Panc1 (cell line): ENCODE measurements around the gene CEP104. TPM values are rescaled to one million over a fixed set of nuclear protein-coding genes. Genes with fewer than 3 reads are reported as not detected.
A peak's percentile ranks its signal among the peaks of the same experiment; 100 is the strongest.

Experiments used
- ATAC-seq: fragments of 200-7000 bp; cut with Tn5 transposase; 2 replicates; pipeline ENCODE4 v1.9.1; 2020; ENCODE audit warnings: mild to moderate bottlenecking, moderate library complexity
- BruUV-seq: library from RNA; stranded (reverse); fragments of 400-500 nt; replicated peaks from 2 replicates; lab custom pipeline; 2021; lab: Mats Ljungman, UMichigan
- CTCF ChIA-PET: fragments of 300-600 bp; sonication (Branson Sonifier 250); formaldehyde crosslinking; loops from one replicate; lab custom pipeline; 2022; ENCODE audit warnings: antibody characterized with exemption; lab: Charles Lee
- POLR2A ChIA-PET: fragments of 300-600 bp; sonication (Branson Sonifier 250); formaldehyde crosslinking; loops from one replicate; lab custom pipeline; 2022; ENCODE audit warnings: antibody characterized with exemption; lab: Charles Lee
- DNase-seq: peaks from one replicate; pipeline ENCODE4 v3.0.0-alpha.2; 2010; ENCODE audit warnings: low read depth, low spot score
- H3K27ac ChIP-seq: 2 replicates; pipeline ENCODE4 v1.5.1; 2011; ENCODE audit warnings: mild to moderate bottlenecking, low read length, inconsistent platforms
- H3K27me3 ChIP-seq: fragments of 200-500 bp; sonication (Bioruptor generic); 2 replicates; pipeline ENCODE4 v1.6.0; 2014; ENCODE audit warnings: low read length, inconsistent platforms; ENCODE audit not compliant: control insufficient read depth, insufficient read depth
- H3K36me3 ChIP-seq: fragments of 200-500 bp; sonication (Bioruptor generic); 2 replicates; pipeline ENCODE4 v1.5.1; 2014; ENCODE audit warnings: inconsistent platforms, mild to moderate bottlenecking, low read length, moderate library complexity; ENCODE audit not compliant: control insufficient read depth, insufficient read depth
- H3K4me1 ChIP-seq: 2 replicates; pipeline ENCODE4 v1.5.1; 2011; ENCODE audit warnings: inconsistent platforms, mild to moderate bottlenecking, low read length, moderate library complexity; ENCODE audit not compliant: control insufficient read depth, insufficient read depth
- H3K4me3 ChIP-seq, 2 experiments: 2 replicates each; pipeline ENCODE4 v1.5.1; 2011 to 2012; ENCODE audit warnings: low read depth in 2 of 2, low read length in 2 of 2, mild to moderate bottlenecking in 2 of 2, inconsistent platforms in 1 of 2, moderate library complexity in 1 of 2
- H3K9me3 ChIP-seq: fragments of 200-500 bp; sonication (Bioruptor generic); 2 replicates; pipeline ENCODE4 v1.5.1; 2014; ENCODE audit warnings: low read depth, mild to moderate bottlenecking, inconsistent platforms, low read length, moderate library complexity; ENCODE audit not compliant: control insufficient read depth, insufficient read depth
- CTCF ChIP-seq: fragments of 450-650 bp; IDR thresholded peaks from 2 replicates; pipeline ENCODE4 v1.5.1; 2017; ENCODE audit warnings: mild to moderate bottlenecking
- POLR2AphosphoS5 ChIP-seq: IDR thresholded peaks from 2 replicates; pipeline ENCODE4 v1.6.1; 2012; ENCODE audit warnings: mild to moderate bottlenecking, low read depth, low read length, moderate library complexity
- REST ChIP-seq, 2 experiments: IDR thresholded peaks; 2 replicates each; pipeline ENCODE4 v1.6.1; 2011 to 2012; ENCODE audit warnings: low read depth in 2 of 2, control low read depth in 1 of 2, low read length in 1 of 2, mild to moderate bottlenecking in 1 of 2, moderate library complexity in 1 of 2; ENCODE audit not compliant: insufficient read depth in 1 of 2
- SIN3A ChIP-seq: IDR thresholded peaks from 2 replicates; pipeline ENCODE4 v1.6.1; 2012; ENCODE audit warnings: low read depth, mild to moderate bottlenecking, low read length, moderate library complexity, borderline replicate concordance; ENCODE audit not compliant: insufficient read depth
- TCF7L2 ChIP-seq: IDR thresholded peaks from 2 replicates; pipeline ENCODE4 v1.6.1; 2011; ENCODE audit warnings: mild to moderate bottlenecking, low read depth, low read length, inconsistent platforms
- in situ Hi-C: cut with HindIII; loops from 2 replicates; pipeline ENCODE4 v1.10.0; 2016; ENCODE audit warnings: low sequenced_read_pairs, low pct_unique_long_range_greater_than_20kb
- intact Hi-C: fragments of 100-400 bp; cut with micrococcal nuclease; formaldehyde crosslinking; loops from one replicate; pipeline ENCODE4 v1.10.0; 2022; ENCODE audit not compliant: unreplicated experiment
- total RNA-seq: library from RNA; stranded (reverse); gene quantifications from one replicate; pipeline ENCODE4 v1.2.1, GENCODE V29; 2021; ENCODE audit not compliant: unreplicated experiment

Gene CEP104
- total RNA-seq, 1 experiment from 2014 or later = 52.0 TPM

DNA sequence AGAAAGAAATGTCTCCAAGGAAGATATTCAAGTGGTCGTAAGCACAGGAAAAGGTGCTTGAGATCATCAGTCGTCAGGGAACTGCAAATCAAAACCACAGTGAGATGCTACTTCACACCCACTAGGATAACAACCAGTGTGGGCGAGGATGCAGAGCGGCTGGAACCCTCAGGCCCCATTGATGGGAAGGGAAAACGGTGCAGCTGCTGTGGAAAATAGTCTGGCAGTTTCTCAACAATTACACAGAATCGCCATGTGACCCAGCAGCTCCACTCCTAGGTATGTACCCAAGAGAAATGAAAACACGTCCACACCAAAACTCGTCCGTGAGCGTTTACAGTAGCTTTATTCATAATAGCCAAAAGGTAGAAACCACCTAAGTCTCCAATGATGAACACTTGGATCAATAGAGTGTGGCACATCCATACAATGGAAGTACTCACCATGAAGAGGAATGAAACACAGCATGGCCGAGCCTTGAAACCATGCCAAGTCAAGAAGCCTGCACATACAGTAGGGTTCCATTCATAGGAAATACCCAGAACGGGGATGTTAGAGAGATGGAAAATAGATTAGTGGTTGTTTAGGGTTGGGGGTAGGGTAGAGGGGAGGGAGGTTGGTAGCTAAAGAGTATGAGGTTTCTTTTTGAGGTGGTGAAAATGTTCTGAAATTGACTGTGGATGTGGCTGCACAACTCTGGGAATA lies 6.4 kb upstream of the CEP104 start:
- H3K36me3 ChIP-seq = no peaks in the 10 kb centered on the region
- intact Hi-C loops = no loop called here
- in situ Hi-C loops = no loop called here
- H3K4me3 ChIP-seq = no peak overlapping the region
- ATAC-seq (no peak), DNase-seq (no peak)
- CTCF ChIA-PET = no interaction called here
- no TSS peak for BruUV-seq
- POLR2A ChIA-PET = no interaction called here
- no peak overlapping the region for H3K27ac ChIP-seq
- TF ChIP-seq SIN3A = no peak
- no peak for TF ChIP-seq REST (IDR thresholded peaks at IDR 0.05; ENCODE audit: insufficient read depth in 1 of 2, low read depth in 2 of 2, low read length in 1 of 2)
- TF ChIP-seq TCF7L2 = no peak
- no peak for TF ChIP-seq CTCF
- no peak for TF ChIP-seq POLR2AphosphoS5
- no peaks in the 10 kb centered on the region for H3K9me3 ChIP-seq
- peaks cover 1% of the 10 kb centered on the region for H3K4me1 ChIP-seq
- H3K27me3 ChIP-seq = no peaks in the 10 kb centered on the region

DNA sequence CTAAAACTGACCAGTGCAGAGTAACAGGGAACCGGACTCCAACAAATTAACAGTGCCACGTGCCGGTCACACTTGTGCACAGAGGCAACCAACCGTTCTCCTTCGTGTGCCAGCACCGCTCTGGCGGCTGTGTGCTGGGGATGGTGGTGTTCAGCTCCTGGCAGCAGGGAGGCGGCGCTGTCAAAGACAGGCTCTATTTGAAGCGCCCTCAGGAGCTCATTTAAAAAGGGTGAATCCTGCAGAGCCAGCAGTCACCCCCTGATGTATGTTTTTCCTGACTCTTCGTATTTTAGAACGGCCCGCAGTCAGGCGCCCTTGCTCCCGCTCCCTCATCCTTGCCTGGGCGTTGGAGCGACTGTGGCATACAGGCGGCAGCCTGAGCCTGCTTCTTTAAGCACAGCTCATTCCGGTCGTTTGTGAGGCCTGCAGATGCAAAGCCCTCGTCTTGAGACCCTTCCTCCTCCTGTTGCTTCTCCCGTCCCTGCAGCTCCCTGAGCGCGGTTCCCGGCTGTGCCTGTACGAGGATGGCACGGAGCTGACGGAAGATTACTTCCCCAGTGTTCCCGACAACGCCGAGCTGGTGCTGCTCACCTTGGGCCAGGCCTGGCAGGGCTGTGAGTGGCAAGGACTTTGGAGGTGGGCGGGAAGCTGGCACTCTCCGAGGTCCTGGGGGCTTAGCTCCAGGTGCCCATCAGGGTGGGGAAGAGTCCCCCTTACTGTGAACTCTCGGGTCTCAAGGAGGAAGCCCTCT lies 1.4 kb upstream of the CEP104 start:
- Histone ChIP-seq H3K4me1 (peaks cover 12% of the 10 kb centered on the region), H3K27ac (no peak overlapping the region; the same call in 1 of the 2 replicates), H3K27me3 (no peaks in the 10 kb centered on the region), H3K4me3 (peak overlapping the region; percentile 65 to 78), H3K9me3 (no peaks in the 10 kb centered on the region), H3K36me3 (peaks cover 2% of the 10 kb centered on the region; the same call in 1 of the 2 replicates)
- TF ChIP-seq CTCF (no peak; the same call in 1 of the 2 replicates), REST (IDR thresholded peaks at IDR 0.05; ENCODE audit: insufficient read depth in 1 of 2, low read depth in 2 of 2, low read length in 1 of 2) (no peak), SIN3A (no peak), TCF7L2 (no peak), POLR2AphosphoS5 (no peak)
- ATAC-seq (peak; percentile 30; the same call in 1 of the 2 replicates), DNase-seq (no peak)
- CTCF ChIA-PET = interaction anchor here (0.6 kb wide), 1 partner anchor 10 kb away, joined by 10 read pairs; no protein-coding TSS in a partner anchor
- BruUV-seq = no TSS peak
- intact Hi-C loops (no loop called here), in situ Hi-C loops (no loop called here)
- POLR2A ChIA-PET = no interaction called here
